RCC 7860 (cell line): ENCODE results near the gene FGF11.
A peak's percentile ranks its signal among the peaks of the same experiment; 100 is the strongest.
"Not testable (repeated sequence)": the region's sequence is repeated elsewhere in the genome, so short reads cannot be mapped to it uniquely, and the experiment has no call there.

Experiments used
- DNase-seq: peaks from one replicate; pipeline ENCODE4 v3.0.0-alpha.2; 2015; ENCODE audit warnings: low spot score
- FAIRE-seq: peaks from 2 replicates; lab custom pipeline; 2012; peaks lifted over from hg19 to GRCh38; lab: Jason Lieb, UNC

The FGF11 gene

DNA sequence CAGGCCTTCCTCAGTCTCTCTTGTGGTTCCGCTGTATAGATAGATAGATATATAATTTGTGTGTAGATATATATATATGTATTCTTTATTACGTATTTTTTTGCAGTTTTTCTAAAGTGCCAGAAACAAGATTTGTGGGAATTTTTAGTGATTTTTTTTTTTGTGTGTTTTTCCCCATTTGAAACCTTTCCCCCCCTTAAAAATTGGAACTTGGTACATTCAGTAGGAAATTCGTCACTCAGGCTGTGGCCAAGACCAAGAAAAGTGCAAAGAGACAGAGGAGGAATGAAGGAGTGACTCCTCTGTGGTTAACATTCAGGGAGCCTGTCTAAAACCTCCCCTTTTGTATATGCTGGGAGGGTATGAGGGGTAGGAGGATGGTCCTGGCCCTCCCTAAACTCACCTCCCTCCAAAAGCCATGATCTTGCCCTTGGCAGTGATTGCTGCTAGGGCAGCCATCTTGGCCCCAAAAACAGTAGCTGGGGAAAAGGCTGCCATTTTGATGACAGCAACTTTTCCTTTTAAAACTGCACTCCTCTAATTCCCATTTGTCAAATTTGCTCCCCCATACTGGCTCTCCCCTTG, 20.7 kb downstream of the FGF11 start:
- DNase-seq (no peak), FAIRE-seq (no peak)

DNA sequence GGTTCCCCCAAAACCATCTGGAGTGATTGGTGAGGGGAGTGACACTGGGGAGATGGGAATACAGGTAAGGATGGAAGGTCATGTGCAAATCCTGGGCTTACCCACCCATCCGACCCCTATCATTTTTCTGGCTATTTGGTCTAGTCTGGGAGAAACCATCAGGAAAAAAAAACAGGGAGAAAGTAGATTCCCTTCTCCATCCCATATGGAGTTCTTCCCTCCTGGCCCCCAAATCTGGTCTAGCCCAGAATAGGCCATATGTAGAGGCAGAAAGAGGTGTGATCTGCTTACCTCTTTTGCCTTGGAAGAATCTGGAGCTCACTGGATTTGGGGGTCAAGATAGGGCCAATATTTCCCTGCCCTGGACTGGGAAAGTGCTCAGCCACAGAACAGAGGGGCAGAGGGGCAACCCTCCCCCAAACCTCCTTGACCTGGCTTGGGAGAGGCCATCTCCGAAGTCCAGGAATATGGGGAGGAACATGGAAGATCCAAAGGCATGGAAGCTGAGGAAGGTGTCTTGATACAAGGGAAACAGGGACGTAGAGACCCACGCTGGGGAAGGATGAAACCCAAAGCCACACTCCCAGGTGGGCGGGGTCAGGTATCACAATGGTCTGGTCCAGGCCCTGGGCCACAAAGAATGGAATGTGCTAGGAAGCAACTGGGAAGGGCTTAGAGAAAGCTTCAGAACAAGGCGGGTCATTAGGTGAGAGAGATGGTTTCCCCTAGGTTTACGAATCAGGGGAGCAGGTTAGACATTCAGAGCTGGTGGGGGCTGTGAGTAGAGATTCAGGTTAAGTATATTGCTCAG, 21.7 kb downstream of the FGF11 start:
- FAIRE-seq (no peak), DNase-seq (no peak)

DNA sequence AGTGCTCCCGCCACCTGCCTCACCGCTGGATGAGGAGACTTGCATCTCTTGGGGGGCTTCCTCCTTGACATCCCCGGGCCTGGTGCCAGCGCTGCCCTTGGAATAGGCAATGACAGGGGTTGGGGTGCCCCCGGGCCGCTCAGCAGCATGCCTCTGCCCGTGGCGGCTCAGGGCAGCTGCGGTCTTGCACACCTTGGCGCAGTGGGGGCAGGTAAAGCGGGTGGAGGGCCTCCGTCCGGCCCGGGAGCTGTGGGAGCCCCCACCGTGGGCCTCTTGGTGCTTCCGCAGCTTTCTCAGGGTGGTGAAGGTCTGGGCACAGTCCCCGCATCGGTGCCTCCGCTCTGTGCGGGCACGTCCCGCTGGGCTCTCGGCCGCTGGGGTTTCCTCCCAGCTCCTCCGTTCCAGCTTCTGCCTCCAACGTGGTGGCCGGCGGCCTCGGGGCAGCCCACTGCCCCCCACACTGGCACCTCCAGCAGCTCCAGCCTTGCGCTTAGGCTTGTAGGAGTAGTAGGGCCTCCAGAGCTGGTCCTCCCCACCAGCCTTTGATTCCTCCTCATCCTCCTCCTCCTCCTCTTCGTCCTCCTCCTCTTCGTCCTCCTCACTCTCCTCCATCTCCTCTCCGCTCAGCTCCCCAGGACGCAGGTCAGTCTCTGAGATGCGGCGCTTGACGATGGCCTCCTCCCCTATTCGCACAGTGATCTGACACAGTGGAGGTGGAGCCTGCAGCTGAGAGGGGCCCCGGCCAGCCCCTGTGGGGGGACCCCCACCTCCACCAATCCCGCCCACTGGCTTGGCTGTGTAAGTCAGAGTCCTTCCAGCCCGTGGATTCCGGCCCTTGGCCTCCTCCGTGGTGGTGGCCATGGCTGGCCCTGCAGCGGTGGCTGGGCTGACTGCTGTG, 23.4 kb downstream of the FGF11 start:
- DNase-seq, result no peak

DNA sequence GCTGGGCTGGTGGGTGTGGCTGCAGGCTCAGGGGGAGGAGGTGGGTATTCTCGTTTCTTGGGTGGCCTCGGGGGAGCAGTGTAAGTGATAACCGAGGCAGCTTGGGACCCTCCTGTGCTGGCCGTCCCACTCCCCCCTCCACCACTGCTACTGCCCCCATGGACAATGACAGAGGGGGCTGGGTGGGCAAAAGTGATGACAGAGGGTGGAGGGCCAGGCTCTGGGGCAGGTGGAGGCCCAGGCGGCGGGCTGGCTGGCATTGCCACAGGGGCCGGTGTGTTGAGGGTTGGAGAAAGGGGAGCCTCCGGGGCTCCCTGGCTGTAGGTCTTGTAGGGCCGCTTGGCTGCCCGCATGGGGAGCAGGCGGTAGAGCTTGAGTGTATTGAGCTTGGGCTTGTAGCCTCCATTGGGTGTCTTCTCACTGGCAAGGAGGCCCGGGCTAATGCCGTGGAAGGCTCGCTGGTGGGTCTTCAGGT, 24.1 kb downstream of the FGF11 start:
- no peak for DNase-seq
- no peak for FAIRE-seq

More for the DNA sequence above, 23.4 kb downstream of the FGF11 start:
- FAIRE-seq, result no peak

DNA sequence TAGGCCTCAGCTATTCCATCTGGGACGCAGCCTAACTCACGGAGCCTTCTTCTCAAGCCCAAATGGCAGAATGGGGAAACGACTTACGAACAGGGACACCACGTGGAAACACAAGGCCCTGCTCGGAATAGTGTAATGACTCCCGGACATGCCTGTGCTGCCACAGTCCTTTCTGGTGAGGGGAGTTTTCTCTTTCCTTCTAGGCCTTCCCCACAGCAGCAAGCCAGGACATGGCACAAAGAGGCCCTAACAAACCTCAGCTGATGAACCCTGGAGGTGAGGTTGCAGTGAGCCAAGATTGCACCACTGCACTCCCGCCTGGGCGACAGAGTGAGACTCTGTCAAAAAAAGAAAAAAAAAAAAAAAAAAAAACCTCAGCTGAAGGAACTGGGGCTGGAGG, 24.8 kb downstream of the FGF11 start:
- FAIRE-seq, result no peak
- no peak for DNase-seq

DNA sequence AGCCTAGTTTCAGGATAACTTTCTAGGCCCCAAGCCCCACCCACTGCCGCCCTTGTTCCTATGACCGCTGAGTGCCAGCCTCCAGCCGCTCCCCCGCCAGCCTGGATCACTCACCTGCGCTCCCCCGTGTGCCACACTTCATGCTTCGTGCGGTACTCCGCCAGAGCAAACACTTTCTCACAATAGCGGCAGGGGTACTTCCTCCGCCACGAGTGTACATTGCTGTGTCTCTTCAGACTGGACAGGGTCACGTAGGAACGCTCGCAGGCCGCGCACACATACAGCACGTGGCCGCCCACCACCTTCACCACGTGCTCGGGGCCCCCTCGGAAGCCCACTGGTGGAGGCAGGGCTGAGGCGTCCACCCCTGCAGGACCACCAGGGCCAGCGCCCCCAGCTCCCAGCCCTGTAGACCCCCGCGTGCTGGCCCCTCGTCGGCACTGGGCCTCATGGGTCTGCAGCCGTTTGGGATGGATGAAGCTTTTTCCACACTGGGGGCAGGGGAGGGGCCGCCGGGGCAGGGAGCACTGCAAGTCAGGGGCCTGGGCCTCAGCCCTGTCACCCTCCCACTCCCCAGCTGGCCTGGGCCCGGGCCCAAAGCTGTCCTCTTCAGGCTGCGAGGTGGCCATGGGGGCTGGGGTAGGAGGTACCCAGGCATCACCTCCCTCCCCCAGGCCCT, 26.4 kb downstream of the FGF11 start:
- FAIRE-seq (no peak), DNase-seq (no peak)

DNA sequence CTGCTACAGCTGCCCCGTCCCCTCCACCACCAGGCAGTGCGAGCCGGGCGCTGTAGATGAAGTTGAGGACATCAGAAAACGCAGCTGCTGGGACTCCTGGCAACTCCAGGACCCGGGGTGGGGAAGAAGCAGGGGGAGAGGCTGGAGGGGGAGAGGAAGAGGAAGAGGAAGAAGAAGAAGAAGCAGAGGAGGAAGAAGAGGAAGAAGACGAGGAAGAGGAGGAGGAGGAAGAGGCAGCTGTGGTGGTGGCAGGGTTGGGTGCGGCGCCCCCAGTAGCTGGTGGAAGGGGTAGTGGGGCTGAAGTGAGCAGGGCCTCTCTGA, 27.0 kb downstream of the FGF11 start:
- no peak for FAIRE-seq
- DNase-seq, result no peak

DNA sequence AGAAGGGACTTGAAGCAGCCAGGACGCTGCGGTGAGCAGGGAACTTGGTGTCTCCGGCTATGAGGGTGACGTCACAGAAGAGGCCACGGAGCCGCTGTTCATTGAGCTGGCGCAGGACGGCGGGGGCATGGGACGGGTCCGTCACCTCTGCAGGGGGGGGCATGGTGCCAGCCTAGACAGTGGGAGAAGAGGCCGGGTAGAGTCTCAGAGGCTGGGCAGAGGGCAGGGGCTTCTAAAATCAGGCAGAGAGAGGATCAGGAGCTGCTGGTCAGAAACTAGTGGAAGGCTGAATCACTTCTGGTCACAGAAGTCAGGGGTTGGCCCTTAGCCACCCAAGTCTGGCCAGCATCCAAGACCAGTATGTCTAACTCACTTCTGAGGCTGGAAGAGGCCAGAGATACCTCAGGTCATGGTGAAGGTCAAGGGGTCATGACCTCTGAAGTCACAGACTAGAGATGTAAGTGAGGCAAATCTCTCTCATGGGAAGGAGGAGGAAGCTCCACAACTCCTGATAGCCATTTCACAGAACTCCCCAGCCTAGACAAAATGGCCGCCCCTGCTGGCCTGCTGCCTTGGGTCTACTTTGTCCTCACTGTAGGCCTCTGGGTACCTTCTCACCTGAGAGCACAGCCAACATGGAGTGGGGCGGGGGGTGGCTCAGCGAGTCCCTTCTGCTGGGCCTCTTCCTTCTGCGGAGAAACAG, 27.5 kb downstream of the FGF11 start:
- FAIRE-seq (peak; percentile 76), DNase-seq (peak; percentile 78)

DNA sequence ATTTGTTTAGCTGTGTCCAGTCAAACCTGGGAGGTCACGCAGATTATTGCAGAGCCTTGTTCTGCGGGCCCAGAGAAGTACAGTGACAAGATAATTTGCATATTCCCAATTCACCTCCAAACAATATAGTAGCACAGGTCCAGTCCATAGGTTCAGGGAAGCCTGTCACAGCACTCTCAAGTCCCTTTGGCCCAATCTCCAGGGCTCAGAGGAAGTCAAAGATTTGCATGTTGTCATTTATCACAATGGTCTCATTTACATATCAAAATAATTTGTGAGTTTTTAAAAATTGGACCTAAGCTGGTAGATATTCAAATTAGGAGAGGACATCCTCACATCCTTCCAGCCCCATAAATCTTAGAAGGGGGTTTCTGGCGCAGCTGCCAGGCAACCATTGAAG, 28.2 kb downstream of the FGF11 start:
- FAIRE-seq (no peak), DNase-seq (no peak)

DNA sequence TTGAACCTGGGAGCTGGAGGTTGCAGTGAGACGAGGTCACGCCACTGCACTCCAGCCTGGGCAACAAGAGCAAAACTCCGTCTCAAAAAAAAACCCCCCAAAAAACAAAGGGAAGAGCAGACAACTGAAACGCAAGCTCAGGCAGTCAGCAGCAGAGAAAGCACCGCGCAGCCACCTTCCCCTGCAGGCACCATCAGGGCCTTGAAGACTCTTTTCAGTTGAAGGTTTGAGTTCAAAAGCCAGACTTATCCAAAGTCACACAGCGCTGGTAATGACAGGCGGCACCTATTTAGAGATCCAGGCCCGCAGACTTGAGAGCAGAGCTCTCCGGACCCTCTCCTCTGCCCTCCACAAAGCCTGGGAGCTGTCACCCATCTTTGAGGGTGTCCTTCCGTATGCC, 29.0 kb downstream of the FGF11 start:
- FAIRE-seq, result no peak
- no peak for DNase-seq

DNA sequence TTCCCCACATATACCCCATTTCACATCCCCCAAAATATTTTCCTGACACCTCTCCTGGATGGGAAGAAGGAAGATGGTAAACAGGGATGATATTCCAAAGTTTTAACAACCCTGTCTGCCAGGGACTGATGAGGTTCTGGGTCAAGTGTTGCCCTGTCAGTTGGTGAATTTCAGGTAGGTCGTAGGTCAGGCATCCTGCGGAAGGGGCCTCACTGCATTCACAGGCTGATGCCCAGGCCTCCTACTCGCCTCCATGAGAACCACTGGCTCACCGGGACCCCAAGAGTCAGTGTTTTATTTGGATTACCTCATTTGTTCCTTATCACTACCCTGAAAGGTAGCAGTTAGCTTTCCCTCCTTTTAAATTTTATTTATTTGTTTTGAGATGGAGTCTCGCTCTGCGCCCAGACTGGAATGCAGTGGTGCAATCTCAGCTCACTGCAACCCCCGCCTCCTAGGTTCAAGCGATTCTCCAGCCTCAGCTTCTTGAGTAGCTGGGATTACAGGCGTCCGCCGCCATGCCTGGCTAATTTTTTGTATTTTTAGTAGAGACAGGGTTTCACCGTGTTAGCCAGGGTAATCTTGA, 29.6 kb downstream of the FGF11 start:
- FAIRE-seq, result no peak
- no peak for DNase-seq

DNA sequence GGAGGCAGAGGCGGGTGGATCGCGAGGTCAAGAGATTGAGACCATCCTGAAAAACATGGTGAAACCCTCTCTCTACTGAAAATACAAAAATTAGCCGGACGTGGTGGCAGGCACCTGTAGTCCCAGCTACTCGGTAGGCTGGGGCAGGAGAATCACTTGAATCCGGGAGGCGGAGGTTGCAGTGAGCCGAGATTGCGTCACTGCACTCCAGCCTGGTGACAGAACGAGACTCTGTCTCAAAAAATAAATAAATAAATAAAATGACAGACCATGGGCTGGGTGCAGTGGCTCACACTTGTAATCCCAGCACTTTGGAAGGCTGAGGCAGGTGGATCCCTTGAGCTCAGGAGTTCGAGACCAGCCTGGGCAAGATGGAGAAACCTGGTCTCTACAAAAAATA, 30.5 kb downstream of the FGF11 start:
- not testable (repeated sequence) for DNase-seq, FAIRE-seq

DNA sequence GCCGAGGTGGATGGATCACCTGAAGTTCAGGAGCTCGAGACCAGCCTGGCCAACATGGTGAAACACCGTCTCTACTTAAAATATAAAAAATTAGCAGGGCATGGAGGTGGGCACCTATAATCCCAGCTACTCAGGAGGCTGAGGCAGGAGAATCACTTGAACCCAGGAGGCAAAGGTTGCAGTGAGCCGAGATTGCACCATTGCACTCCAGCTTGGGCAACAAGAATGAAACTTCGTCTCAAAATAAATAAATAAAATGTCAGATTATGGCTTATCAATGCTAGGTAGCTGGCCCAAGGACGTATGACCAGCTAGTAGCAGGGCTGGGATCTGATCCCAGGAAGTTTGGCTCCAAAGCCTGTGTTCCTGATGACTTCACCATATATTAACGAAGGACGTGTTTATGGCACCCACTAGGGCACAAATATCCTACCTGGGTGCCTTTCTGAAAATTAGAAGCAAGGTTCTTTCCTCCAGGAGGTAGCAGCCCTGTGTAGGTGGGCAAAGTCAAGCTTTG, 31.2 kb downstream of the FGF11 start:
- DNase-seq, FAIRE-seq: not testable (repeated sequence)

DNA sequence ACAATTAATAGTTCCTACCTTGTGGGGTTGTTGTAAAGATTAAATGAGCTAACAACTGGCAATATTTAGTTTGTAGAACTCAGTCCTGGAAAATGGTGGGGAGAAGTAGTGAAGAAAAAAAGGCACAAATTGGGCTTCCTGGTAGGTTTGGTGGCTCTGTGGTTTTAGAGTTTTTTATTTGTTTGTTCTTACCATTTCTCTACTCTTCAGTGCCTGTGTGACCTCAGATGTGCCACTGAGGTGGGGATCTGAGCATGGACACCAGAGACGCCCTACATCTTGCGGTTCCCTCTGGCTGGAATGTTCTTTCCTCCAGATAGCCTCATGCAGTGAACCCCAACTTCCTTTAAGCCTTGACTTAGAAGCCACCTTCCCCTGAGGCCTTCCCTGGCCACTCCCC, 32.4 kb downstream of the FGF11 start:
- FAIRE-seq, result no peak

DNA sequence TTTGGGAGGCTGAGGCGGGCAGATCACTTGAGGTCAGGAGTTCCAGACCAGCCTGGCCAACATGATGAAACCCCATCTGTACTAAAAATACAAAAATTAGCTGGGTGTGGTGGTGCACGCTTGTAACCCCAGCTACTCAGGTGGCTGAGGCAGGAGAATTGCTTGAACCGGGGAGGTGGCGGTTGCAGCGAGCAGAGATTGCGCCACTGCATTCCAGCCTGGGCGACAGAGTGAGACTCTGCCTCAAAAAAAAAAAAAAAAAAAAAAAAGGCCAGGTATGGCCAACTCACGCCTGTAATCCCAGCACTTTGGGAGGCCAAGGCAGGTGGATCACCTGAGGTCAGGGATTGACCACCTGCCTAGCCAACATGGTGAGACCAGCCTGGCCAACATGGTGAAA, 35.5 kb downstream of the FGF11 start:
- not testable (repeated sequence) for FAIRE-seq

More for the DNA sequence above, 32.4 kb downstream of the FGF11 start:
- no peak for DNase-seq

DNA sequence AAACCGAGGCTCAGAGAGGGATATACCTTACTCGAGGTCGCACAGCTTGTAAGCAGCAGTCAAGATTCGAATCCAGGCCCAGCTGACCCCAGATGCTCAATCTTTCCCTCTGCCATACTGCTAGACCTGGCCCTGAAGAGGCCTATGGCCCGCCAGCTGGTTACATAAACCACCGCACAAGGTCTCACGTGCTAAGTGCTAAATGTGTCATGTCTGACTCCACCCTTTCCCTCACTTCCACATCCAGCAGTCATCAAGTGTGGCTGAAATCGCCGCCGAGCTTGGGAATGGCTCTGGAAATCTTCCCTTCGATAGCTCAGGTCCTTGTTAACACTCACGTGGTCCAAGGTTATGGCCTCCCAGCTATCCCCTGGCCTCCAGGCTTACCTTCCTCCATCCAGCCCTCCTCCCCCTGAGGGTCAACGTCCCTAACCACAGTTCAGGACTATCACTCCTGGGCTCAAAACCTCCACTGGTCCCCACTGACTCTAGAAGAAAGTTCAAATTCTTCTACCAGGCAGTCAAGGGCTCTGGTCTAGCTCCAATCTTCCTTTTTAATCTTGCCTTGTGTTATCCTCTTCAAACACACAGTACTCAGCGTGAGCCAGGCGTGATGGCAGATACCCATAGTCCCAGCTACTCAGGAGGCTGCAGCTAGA, 36.6 kb downstream of the FGF11 start:
- DNase-seq (no peak), FAIRE-seq (no peak)

More for the DNA sequence above, 35.5 kb downstream of the FGF11 start:
- DNase-seq, result not testable (repeated sequence)

DNA sequence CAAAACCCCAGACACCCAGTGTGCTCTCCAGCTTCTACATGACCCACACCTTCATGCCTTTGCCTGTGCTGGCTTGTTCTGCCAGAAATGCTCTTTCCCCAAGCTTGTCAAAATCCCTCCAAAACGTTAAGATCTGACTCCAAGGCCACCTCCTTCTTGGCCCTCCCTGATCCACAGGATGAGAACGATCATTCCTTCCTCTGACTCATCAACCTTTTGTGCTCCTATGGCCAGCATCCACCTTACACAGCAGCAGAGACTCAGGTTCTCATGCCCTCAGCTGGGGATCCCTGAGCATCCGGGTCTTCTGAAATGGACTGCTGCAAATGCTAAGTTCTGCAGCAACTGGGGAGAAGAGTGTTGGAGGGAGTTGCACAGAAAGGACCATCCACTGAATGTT, 37.2 kb downstream of the FGF11 start:
- FAIRE-seq, result no peak
- peak; percentile 37 for DNase-seq

DNA sequence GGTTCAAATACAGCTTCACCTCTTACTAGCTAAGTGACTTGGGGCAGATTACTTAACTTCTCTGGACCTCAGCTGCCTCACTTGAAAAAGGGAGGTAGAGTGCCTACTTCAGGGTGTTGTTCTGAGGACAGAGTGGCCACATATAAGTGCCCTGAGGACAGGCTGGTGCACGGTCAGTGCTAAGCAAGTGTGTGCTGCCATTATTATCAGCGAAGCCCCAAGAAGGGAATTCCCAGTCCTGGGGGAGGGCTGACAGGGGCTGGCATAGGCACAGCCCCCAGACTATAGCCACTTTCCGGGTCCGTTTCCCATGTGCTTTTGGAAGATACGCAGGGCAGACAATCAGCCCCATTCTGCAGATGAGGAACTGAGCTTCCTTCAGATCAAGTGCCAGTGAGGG, 37.6 kb downstream of the FGF11 start:
- FAIRE-seq, result no peak
- no peak for DNase-seq
